H1 (cell line): Measurements from ENCODE around the gene TNRC6A. TPM values are rescaled to one million over a fixed set of nuclear protein-coding genes. Genes with fewer than 3 reads are reported as not detected.

ENCODE experiments used
- CTCF ChIA-PET: fragments of 300-600 bp; sonication (Branson Sonifier 250); formaldehyde crosslinking; loops from one replicate; lab custom pipeline; 2021; ENCODE audit not compliant: partially characterized antibody; lab: Charles Lee
- POLR2A ChIA-PET: fragments of 300-600 bp; sonication (Branson Sonifier 250); formaldehyde crosslinking; loops from one replicate; lab custom pipeline; 2021; ENCODE audit warnings: inconsistent platforms; ENCODE audit not compliant: partially characterized antibody; lab: Charles Lee
- DNase-seq, 2 experiments: peaks; one replicate each; pipeline versions ENCODE4 v3.0.0 to v3.0.0-alpha.2; 2010 to 2022; ENCODE audit warnings: low spot score in 2 of 2, low read depth in 1 of 2, mixed read lengths in 1 of 2
- FAIRE-seq: peaks from 2 replicates; lab custom pipeline; 2011; peaks lifted over from hg19 to GRCh38; lab: Jason Lieb, UNC
- H2AFZ ChIP-seq: 2 replicates; pipeline ENCODE4 v1.8.1; 2012; ENCODE audit warnings: low read length, inconsistent platforms
- H2AK5ac ChIP-seq: 2 replicates; pipeline ENCODE4 v1.6.1; 2013; ENCODE audit warnings: low read depth, low read length
- H2BK120ac ChIP-seq: replicated peaks from 2 replicates; pipeline ENCODE3; 2013; ENCODE audit warnings: low read depth, low read length, inconsistent platforms
- H2BK12ac ChIP-seq: 2 replicates; pipeline ENCODE4 v1.6.1; 2013; ENCODE audit warnings: low read depth, low read length
- H2BK15ac ChIP-seq: 2 replicates; pipeline ENCODE4 v1.6.1; 2013; ENCODE audit warnings: low read length
- H2BK20ac ChIP-seq: 2 replicates; pipeline ENCODE4 v1.6.1; 2013; ENCODE audit warnings: low read length
- H2BK5ac ChIP-seq: 2 replicates; pipeline ENCODE4 v1.6.1; 2013; ENCODE audit warnings: low read depth, low read length
- H3K14ac ChIP-seq: 2 replicates; pipeline ENCODE4 v1.6.1; 2013; ENCODE audit warnings: inconsistent platforms; ENCODE audit not compliant: insufficient read length
- H3K18ac ChIP-seq: 2 replicates; pipeline ENCODE4 v1.6.1; 2013; ENCODE audit warnings: low read length; ENCODE audit errors: extremely low read depth
- H3K23ac ChIP-seq: 2 replicates; pipeline ENCODE4 v1.6.1; 2013; ENCODE audit warnings: inconsistent platforms; ENCODE audit not compliant: insufficient read length
- H3K23me2 ChIP-seq: 2 replicates; pipeline ENCODE4 v1.6.1; 2013; ENCODE audit warnings: low read depth, low read length
- H3K27ac ChIP-seq: 2 replicates; pipeline ENCODE4 v1.6.1; 2011; ENCODE audit warnings: low read depth, low read length, inconsistent platforms
- H3K27me3 ChIP-seq, 4 experiments: replicated peaks in 1 of 4; 1 replicate in 1 of 4; 2 replicates in 3 of 4; pipeline versions ENCODE4 v1.6.1 to v1.8.1; 2011 to 2013; ENCODE audit warnings: low read length in 3 of 4, mild to moderate bottlenecking in 3 of 4, inconsistent platforms in 2 of 4, mixed read lengths in 2 of 4, moderate library complexity in 1 of 4; ENCODE audit not compliant: control insufficient read depth in 3 of 4, insufficient read depth in 3 of 4; ENCODE audit errors: extremely low read depth in 1 of 4
- H3K36me3 ChIP-seq, 4 experiments: 2 replicates each; pipeline versions ENCODE4 v1.6.1 to v1.8.1; 2011 to 2013; ENCODE audit warnings: mild to moderate bottlenecking in 4 of 4, low read length in 3 of 4, moderate library complexity in 2 of 4, control low read depth in 1 of 4, inconsistent platforms in 1 of 4; ENCODE audit not compliant: insufficient read depth in 4 of 4, control insufficient read depth in 2 of 4
- H3K4ac ChIP-seq: replicated peaks from 2 replicates; pipeline ENCODE3; 2013; ENCODE audit warnings: low read length, low read depth, mixed read lengths, inconsistent platforms; ENCODE audit not compliant: insufficient read length
- H3K4me1 ChIP-seq, 4 experiments: replicated peaks in 1 of 4; 1 replicate in 1 of 4; 2 replicates in 3 of 4; pipeline versions ENCODE4 v1.6.1 to v1.8.1; 2011 to 2013; ENCODE audit warnings: low read length in 3 of 4, inconsistent platforms in 2 of 4, mixed read lengths in 1 of 4; ENCODE audit not compliant: insufficient read depth in 4 of 4, control insufficient read depth in 3 of 4
- H3K4me2 ChIP-seq, 2 experiments: 2 replicates each; pipeline versions ENCODE4 v1.6.1 to v1.8.1; 2011 to 2013; ENCODE audit warnings: low read depth in 2 of 2, low read length in 2 of 2, control low read depth in 1 of 2, inconsistent platforms in 1 of 2, mild to moderate bottlenecking in 1 of 2; ENCODE audit not compliant: insufficient read depth in 1 of 2
- H3K4me3 ChIP-seq, 4 experiments: fragments of 200-600, 300-600 bp in 1 of 4; sonication (generic), shearing (Covaris generic), sonication (Bioruptor Twin) in 1 of 4; 2 replicates each; pipeline versions ENCODE4 v1.5.1 to v1.8.1; 2011 to 2016; ENCODE audit warnings: low read length in 4 of 4, low read depth in 3 of 4, control low read depth in 2 of 4, inconsistent platforms in 2 of 4, mild to moderate bottlenecking in 2 of 4, mixed read lengths in 1 of 4, moderate library complexity in 1 of 4; ENCODE audit not compliant: insufficient read depth in 2 of 4; ENCODE audit errors: extremely low read depth in 1 of 4
- H3K56ac ChIP-seq: replicated peaks from 2 replicates; pipeline ENCODE3; 2013; ENCODE audit warnings: low read depth, mild to moderate bottlenecking, mixed read lengths, low read length, inconsistent platforms; ENCODE audit not compliant: insufficient read length
- H3K79me1 ChIP-seq: 2 replicates; pipeline ENCODE4 v1.6.1; 2013; ENCODE audit warnings: low read depth, low read length, control low read depth
- H3K79me2 ChIP-seq, 2 experiments: 2 replicates each; pipeline versions ENCODE4 v1.6.1 to v1.8.1; 2012 to 2013; ENCODE audit warnings: low read length in 2 of 2, mild to moderate bottlenecking in 2 of 2, inconsistent platforms in 1 of 2; ENCODE audit not compliant: insufficient read depth in 2 of 2, control insufficient read depth in 1 of 2
- H3K9ac ChIP-seq, 4 experiments: replicated peaks in 1 of 4; 1 replicate in 1 of 4; 2 replicates in 3 of 4; pipeline versions ENCODE4 v1.6.1 to v1.8.1; 2011 to 2013; ENCODE audit warnings: low read depth in 3 of 4, low read length in 3 of 4, control low read depth in 2 of 4, mild to moderate bottlenecking in 2 of 4, moderate library complexity in 2 of 4, inconsistent platforms in 1 of 4; ENCODE audit errors: extremely low read depth in 1 of 4
- H3K9me3 ChIP-seq, 2 experiments: 2 replicates each; pipeline versions ENCODE4 v1.6.1 to v1.8.1; 2012 to 2013; ENCODE audit warnings: mild to moderate bottlenecking in 2 of 2, moderate library complexity in 2 of 2, control low read depth in 1 of 2, inconsistent platforms in 1 of 2, low read depth in 1 of 2, low read length in 1 of 2, mixed read lengths in 1 of 2; ENCODE audit not compliant: insufficient read depth in 2 of 2
- H4K20me1 ChIP-seq, 2 experiments: replicated peaks in 1 of 2; 2 replicates each; pipeline versions ENCODE3 to v1.8.1; 2011 to 2013; ENCODE audit warnings: inconsistent platforms in 2 of 2, low read length in 2 of 2, mild to moderate bottlenecking in 1 of 2; ENCODE audit not compliant: insufficient read depth in 2 of 2, control insufficient read depth in 1 of 2
- H4K5ac ChIP-seq: 2 replicates; pipeline ENCODE4 v1.6.1; 2013; ENCODE audit warnings: low read length, low read depth, mixed read lengths, inconsistent platforms; ENCODE audit not compliant: insufficient read length
- H4K8ac ChIP-seq: 2 replicates; pipeline ENCODE4 v1.8.0; 2013; ENCODE audit warnings: mild to moderate bottlenecking, moderate library complexity, low read length, inconsistent platforms; ENCODE audit not compliant: insufficient read depth; ENCODE audit errors: extremely low read depth
- H4K91ac ChIP-seq: replicated peaks from 2 replicates; pipeline ENCODE3; 2013; ENCODE audit warnings: low read length, mixed read lengths, inconsistent platforms; ENCODE audit not compliant: insufficient read length
- ATF3 ChIP-seq: IDR thresholded peaks from 2 replicates; pipeline ENCODE4 v1.6.1; 2011; ENCODE audit warnings: low read depth, mild to moderate bottlenecking, low read length; ENCODE audit not compliant: insufficient read depth
- E2F6 ChIP-seq: IDR thresholded peaks from 2 replicates; pipeline ENCODE4 v1.6.1; 2012; ENCODE audit warnings: inconsistent platforms
- EP300 ChIP-seq, 2 experiments: IDR thresholded peaks; 1 replicate in 1 of 2; 2 replicates in 1 of 2; pipeline ENCODE4 v1.6.1; 2011 to 2012; ENCODE audit warnings: low read depth in 2 of 2, low read length in 2 of 2, mild to moderate bottlenecking in 2 of 2, borderline replicate concordance in 1 of 2, inconsistent platforms in 1 of 2, moderate library complexity in 1 of 2
- GABPA ChIP-seq: IDR thresholded peaks from 2 replicates; pipeline ENCODE4 v1.6.1; 2011; ENCODE audit warnings: mild to moderate bottlenecking, low read length, moderate library complexity, borderline replicate concordance; ENCODE audit not compliant: insufficient read depth
- JUND ChIP-seq: IDR thresholded peaks from 2 replicates; pipeline ENCODE4 v1.6.1; 2011; ENCODE audit warnings: mild to moderate bottlenecking, improper control_type of control experiment, low read length
- KDM1A ChIP-seq: fragments of 200-600, 300-600 bp; sonication (generic); IDR thresholded peaks from 2 replicates; pipeline ENCODE4 v1.7.1; 2016; ENCODE audit warnings: mild to moderate bottlenecking, low read length, borderline replicate concordance
- RXRA ChIP-seq: IDR thresholded peaks from 2 replicates; pipeline ENCODE4 v1.6.1; 2011; ENCODE audit warnings: low read depth, mild to moderate bottlenecking, low read length, moderate library complexity; ENCODE audit not compliant: insufficient read depth
- SIRT6 ChIP-seq: IDR thresholded peaks from one replicate; pipeline ENCODE4 v1.7.1; 2012; ENCODE audit warnings: low read length, inconsistent platforms
- SP4 ChIP-seq: IDR thresholded peaks from 2 replicates; pipeline ENCODE4 v1.6.1; 2012; ENCODE audit warnings: low read length, inconsistent platforms
- USF2 ChIP-seq: IDR thresholded peaks from 2 replicates; pipeline ENCODE4 v1.6.1; 2011; ENCODE audit warnings: low read length, improper control_type of control experiment
- WGBS, 2 experiments: shearing (Covaris generic) in 1 of 2; methylation state at CpG; one replicate each; pipeline versions ENCODE4 v1.1.6 to v1.1.7; 2013 to 2015; ENCODE audit warnings: low lambda C conversion rate in 2 of 2, mixed read lengths in 2 of 2, inconsistent platforms in 1 of 2, low coverage in 1 of 2, missing lambda C conversion rate in 1 of 2; ENCODE audit not compliant: insufficient replicate concordance in 2 of 2, insufficient coverage in 1 of 2, insufficient read length in 1 of 2; ENCODE audit errors: extremely low coverage in 1 of 2, missing lambda C conversion rate in 1 of 2; 5-methylcytosine and 5-hydroxymethylcytosine counted together
- polyA plus RNA-seq, 7 experiments: library from polyadenylated mRNA; depleted of rRNA in 3 of 7; stranded (reverse) in 5 of 7; unstranded in 2 of 7; fragments of >200 nt in 5 of 7; fragments of 200-250 nt in 2 of 7; gene quantifications; 1 replicate in 5 of 7; 2 replicates in 1 of 7; 4 replicates in 1 of 7; pipeline versions ENCODE4 v1.2.1 to v1.2.3, GENCODE V29; 2011 to 2013; ENCODE audit warnings: missing spikeins in 2 of 7, mixed read lengths in 2 of 7
- total RNA-seq: library from RNA; stranded (reverse); fragmentation: NEBNext Ultra II Directional; extraction: Animal tissue kit (Norgen Biotek cat#: 25700); gene quantifications from 2 replicates; pipeline ENCODE4 v1.2.1, GENCODE V29; 2021

Gene TNRC6A
- total and polyA plus RNA-seq, 2 of the 8 experiments (the other 6 are each of a cell fraction or from before 2014, with no cell fraction given): 67.6 to 103 TPM

- Histone ChIP-seq H4K91ac (no peak overlapping the region), H3K79me1 (no peaks in the 10 kb centered on the region; the same call in 1 of the 2 replicates), H3K27ac (no peak overlapping the region), H2AK5ac (no peak overlapping the region), H2BK15ac (no peak overlapping the region), H3K4me1 (peaks cover 0 to 28% (median 15%) of the 10 kb centered on the region in 4 experiments; a peak in 6 of 7 replicates), H2BK5ac (no peak overlapping the region), H3K4me3 (no peak overlapping the region), H2BK12ac (no peak overlapping the region), H3K9ac (no peak overlapping the region), H3K23me2 (no peaks in the 10 kb centered on the region), H3K14ac (no peak overlapping the region), H4K20me1 (peaks cover 41 to 43% of the 10 kb centered on the region in 2 experiments), H3K4ac (no peak overlapping the region), H3K18ac (no peak overlapping the region), H3K27me3 (no peaks in the 10 kb centered on the region), H2BK20ac (no peak overlapping the region), H3K23ac (no peak overlapping the region), H2BK120ac (no peak overlapping the region), H3K56ac (no peak overlapping the region), H3K36me3 (peaks cover 0 to 43% (median 3%) of the 10 kb centered on the region in 4 experiments; a peak in 4 of 8 replicates), H3K79me2 (peaks cover 78 to 100% of the 10 kb centered on the region in 2 experiments), H2AFZ (no peak overlapping the region), H4K5ac (no peak overlapping the region), H3K4me2 (no peak overlapping the region; a peak in 1 of 4 replicates), H3K9me3 (no peaks in the 10 kb centered on the region), H4K8ac (no peak overlapping the region)
- FAIRE-seq: no peak
- ChIA-PET POLR2A (interaction anchor here (1.0 kb wide), 1 partner anchor 21 kb away, joined by 5 read pairs; no protein-coding TSS in a partner anchor), CTCF (interaction anchor here (0.5 to 1.2 kb wide), 3 partner anchors 8 to 109 kb away, joined by 3 to 4 read pairs (median 4); no protein-coding TSS in a partner anchor)
- DNase-seq: no peak
- WGBS, 2 experiments: 71% methylated on average over 3 of the region's 3 CpGs; no CpG with 5 or more reads in 1 of the 2 experiments
- no peak for TF ChIP-seq SP4
- TF ChIP-seq ATF3: no peak
- no peak for TF ChIP-seq KDM1A
- no peak for TF ChIP-seq EP300 (IDR thresholded peaks at IDR 0.05; ENCODE audit: borderline replicate concordance in 1 of 2, low read depth in 2 of 2, low read length in 2 of 2)
- TF ChIP-seq RXRA: no peak
- no peak for TF ChIP-seq USF2
- TF ChIP-seq SIRT6: no peak
- TF ChIP-seq JUND: no peak
- no peak for TF ChIP-seq E2F6
- no peak for TF ChIP-seq GABPA
Observed at GRCh38 chr16:24737391-24737871, 8.0 kb downstream of the TNRC6A start.
